Measurements from ENCODE around the gene RAX2.
"Not testable (repeated sequence)": the region's sequence is repeated elsewhere in the genome, so short reads cannot be mapped to it uniquely, and the experiment has no call there.

The RAX2 gene

GRCh38 chr19:3761382-3762129, 10.5 kb downstream of the RAX2 start, which contains the start of gene APBA3:
Gene APBA3, minus strand, starts transcription at chr19:3761692. Its CDS starts 1,428 bp downstream, at chr19:3760264.
- peak within 1 kb of the TSS; percentile 91 for H3K27ac ChIP-seq
- peak; percentile 68 for TF ChIP-seq CTCF (conservative IDR thresholded peaks at IDR 0.05)

- H3K27ac ChIP-seq, result peak overlapping the region; percentile 69; the same call in 1 of the 2 replicates
Measured at GRCh38 chr19:3760871-3761361, 11.1 kb downstream of the RAX2 start.

GRCh38 chr19:3759482-3760254, 12.4 kb downstream of the RAX2 start:
- H3K27ac ChIP-seq, result no peak overlapping the region
- no peak for TF ChIP-seq CTCF (conservative IDR thresholded peaks at IDR 0.05)

More at GRCh38 chr19:3760871-3761361, 11.1 kb downstream of the RAX2 start:
- no peak for TF ChIP-seq CTCF (conservative IDR thresholded peaks at IDR 0.05)

GRCh38 chr19:3758297-3758696, 13.7 kb downstream of the RAX2 start:
- H3K27ac ChIP-seq, result not testable (repeated sequence)

- not testable (repeated sequence) for H3K27ac ChIP-seq
Measured at GRCh38 chr19:3757705-3758104, 14.3 kb downstream of the RAX2 start.

- TF ChIP-seq CTCF (conservative IDR thresholded peaks at IDR 0.05), result no peak
- no peak overlapping the region for H3K27ac ChIP-seq
Measured at GRCh38 chr19:3753631-3754410, 18.2 kb downstream of the RAX2 start.

- no peak for TF ChIP-seq CTCF (conservative IDR thresholded peaks at IDR 0.05)
Measured at GRCh38 chr19:3752492-3752891, 19.5 kb downstream of the RAX2 start.

GRCh38 chr19:3751236-3751635, 20.8 kb downstream of the RAX2 start:
- no peak for TF ChIP-seq CTCF (conservative IDR thresholded peaks at IDR 0.05)
- H3K27ac ChIP-seq, result no peak overlapping the region

More at GRCh38 chr19:3752492-3752891, 19.5 kb downstream of the RAX2 start:
- H3K27ac ChIP-seq, result no peak overlapping the region
